OCI-LY7 (cell line): ENCODE data around the gene PRKCA. TPM values are rescaled to one million over a fixed set of nuclear protein-coding genes. Genes with fewer than 3 reads are reported as not detected.

Experiments used
- BruUV-seq: library from RNA; stranded (reverse); fragments of 400-500 nt; replicated peaks from 2 replicates; lab custom pipeline; 2021; lab: Mats Ljungman, UMichigan
- CTCF ChIA-PET: fragments of 300-600 bp; sonication (Branson Sonifier 250); formaldehyde crosslinking; loops from one replicate; lab custom pipeline; 2022; ENCODE audit warnings: antibody characterized with exemption; ENCODE audit not compliant: unreplicated experiment; lab: Charles Lee
- POLR2A ChIA-PET: fragments of 300-600 bp; sonication (Branson Sonifier 250); formaldehyde crosslinking; loops from one replicate; lab custom pipeline; 2022; ENCODE audit warnings: antibody characterized with exemption; lab: Charles Lee
- DNase-seq: peaks from one replicate; pipeline ENCODE4 v3.0.0-alpha.2; 2015; ENCODE audit warnings: low spot score
- H2AFZ ChIP-seq: fragments of 200-600 bp; sonication (generic), shearing (Covaris generic); 2 replicates; pipeline ENCODE4 v1.6.1; 2014; ENCODE audit warnings: mild to moderate bottlenecking, antibody characterized with exemption, low read length, moderate library complexity
- H3K27ac ChIP-seq: fragments of 200-600 bp; sonication (generic); 2 replicates; pipeline ENCODE4 v1.5.1; 2014; ENCODE audit warnings: mixed run types, low read depth, mild to moderate bottlenecking, moderate library complexity, low read length, inconsistent platforms; ENCODE audit not compliant: poor library complexity, severe bottlenecking
- H3K36me3 ChIP-seq: fragments of 200-600 bp; sonication (generic); 2 replicates; pipeline ENCODE4 v1.6.1; 2014; ENCODE audit warnings: mild to moderate bottlenecking, antibody characterized with exemption, low read length, moderate library complexity, mixed read lengths; ENCODE audit not compliant: insufficient read depth
- H3K4me1 ChIP-seq: fragments of 200-600 bp; sonication (generic); 2 replicates; pipeline ENCODE4 v1.5.1; 2014; ENCODE audit warnings: mild to moderate bottlenecking, low read length; ENCODE audit not compliant: insufficient read depth, poor library complexity, severe bottlenecking
- H3K4me2 ChIP-seq: fragments of 200-600 bp; sonication (generic); 2 replicates; pipeline ENCODE4 v1.6.1; 2014; ENCODE audit warnings: mild to moderate bottlenecking, low read length
- H3K4me3 ChIP-seq: fragments of 200-600 bp; sonication (generic); 2 replicates; pipeline ENCODE4 v1.5.1; 2014; ENCODE audit warnings: mild to moderate bottlenecking, low read depth, low read length; ENCODE audit not compliant: poor library complexity, severe bottlenecking
- H3K79me2 ChIP-seq: fragments of 200-600 bp; sonication (generic); 2 replicates; pipeline ENCODE4 v1.6.1; 2016; ENCODE audit warnings: low read depth, mild to moderate bottlenecking, low read length, moderate library complexity, mixed read lengths; ENCODE audit not compliant: insufficient read depth
- H3K9me2 ChIP-seq: fragments of 200-600 bp; sonication (generic); 2 replicates; pipeline ENCODE4 v1.6.1; 2016; ENCODE audit warnings: mild to moderate bottlenecking, low read length, mixed read lengths; ENCODE audit not compliant: insufficient read depth
- H3K9me3 ChIP-seq: fragments of 200-600 bp; sonication (generic); 2 replicates; pipeline ENCODE4 v1.6.1; 2014; ENCODE audit warnings: mild to moderate bottlenecking, mixed run types, low read length, mixed read lengths
- H4K20me1 ChIP-seq: fragments of 200-600 bp; sonication (generic); 2 replicates; pipeline ENCODE4 v1.6.1; 2014; ENCODE audit warnings: mild to moderate bottlenecking, antibody characterized with exemption, low read length, moderate library complexity, mixed read lengths; ENCODE audit not compliant: insufficient read depth
- EZH2phosphoT487 ChIP-seq: fragments of 200-600 bp; sonication (generic); IDR thresholded peaks from 2 replicates; pipeline ENCODE4 v1.6.1; 2018; ENCODE audit warnings: low read depth, borderline replicate concordance, mild to moderate bottlenecking, mixed run types, antibody characterized with exemption, low read length, moderate library complexity, mixed read lengths
- intact Hi-C: fragments of 100-400 bp; cut with micrococcal nuclease; formaldehyde crosslinking; loops from one replicate; pipeline ENCODE4 v1.10.0; 2022; ENCODE audit not compliant: unreplicated experiment
- total RNA-seq, 2 experiments: library from RNA; depleted of rRNA in 1 of 2; stranded (reverse); fragments of >200 nt in 1 of 2; shearing (Covaris generic) in 1 of 2; gene quantifications; 2 replicates each; pipeline ENCODE4 v1.2.3, GENCODE V29; 2014 to 2022
- TF ChIP-seq, protein P1 (sequence below): fragments of 200-600 bp; sonication (generic); conservative IDR thresholded peaks from 2 replicates; pipeline ENCODE4 v1.5.1; 2014; ENCODE audit warnings: mild to moderate bottlenecking, antibody characterized with exemption, low read length, moderate library complexity, mixed read lengths

PRKCA gene
- total RNA-seq, 2 experiments from 2014 or later: 6.6 to 32.1 TPM

- DNase-seq: no peak
- BruUV-seq: no TSS peak
- intact Hi-C loops: no loop called here
- Histone ChIP-seq H3K79me2 (no peaks in the 10 kb centered on the region), H3K9me3 (no peaks in the 10 kb centered on the region), H4K20me1 (no peaks in the 10 kb centered on the region), H3K27ac (no peak overlapping the region), H3K36me3 (no peaks in the 10 kb centered on the region), H3K9me2 (no peaks in the 10 kb centered on the region), H2AFZ (no peak overlapping the region), H3K4me1 (no peaks in the 10 kb centered on the region), H3K4me3 (no peak overlapping the region), H3K4me2 (no peak overlapping the region)
- POLR2A ChIA-PET: interaction anchor here (0.7 kb wide), 1 partner anchor 60 kb away, joined by 3 read pairs; no protein-coding TSS in a partner anchor
- TF ChIP-seq, protein P1, sequence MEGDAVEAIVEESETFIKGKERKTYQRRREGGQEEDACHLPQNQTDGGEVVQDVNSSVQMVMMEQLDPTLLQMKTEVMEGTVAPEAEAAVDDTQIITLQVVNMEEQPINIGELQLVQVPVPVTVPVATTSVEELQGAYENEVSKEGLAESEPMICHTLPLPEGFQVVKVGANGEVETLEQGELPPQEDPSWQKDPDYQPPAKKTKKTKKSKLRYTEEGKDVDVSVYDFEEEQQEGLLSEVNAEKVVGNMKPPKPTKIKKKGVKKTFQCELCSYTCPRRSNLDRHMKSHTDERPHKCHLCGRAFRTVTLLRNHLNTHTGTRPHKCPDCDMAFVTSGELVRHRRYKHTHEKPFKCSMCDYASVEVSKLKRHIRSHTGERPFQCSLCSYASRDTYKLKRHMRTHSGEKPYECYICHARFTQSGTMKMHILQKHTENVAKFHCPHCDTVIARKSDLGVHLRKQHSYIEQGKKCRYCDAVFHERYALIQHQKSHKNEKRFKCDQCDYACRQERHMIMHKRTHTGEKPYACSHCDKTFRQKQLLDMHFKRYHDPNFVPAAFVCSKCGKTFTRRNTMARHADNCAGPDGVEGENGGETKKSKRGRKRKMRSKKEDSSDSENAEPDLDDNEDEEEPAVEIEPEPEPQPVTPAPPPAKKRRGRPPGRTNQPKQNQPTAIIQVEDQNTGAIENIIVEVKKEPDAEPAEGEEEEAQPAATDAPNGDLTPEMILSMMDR: no peak
- TF ChIP-seq EZH2phosphoT487: no peak
- CTCF ChIA-PET: no interaction called here
Observed at GRCh38 chr17:66595893-66596292, 293.5 kb downstream of the PRKCA start.

GRCh38 chr17:66602659-66603384 lies 300.4 kb downstream of the PRKCA start:
- Histone ChIP-seq H4K20me1 (no peaks in the 10 kb centered on the region), H3K4me1 (no peaks in the 10 kb centered on the region), H3K9me3 (no peaks in the 10 kb centered on the region), H3K4me3 (no peak overlapping the region), H3K4me2 (no peak overlapping the region), H3K79me2 (no peaks in the 10 kb centered on the region), H3K36me3 (no peaks in the 10 kb centered on the region), H2AFZ (no peak overlapping the region), H3K27ac (no peak overlapping the region), H3K9me2 (no peaks in the 10 kb centered on the region)
- TF ChIP-seq EZH2phosphoT487: no peak
- TF ChIP-seq, protein P1: no peak
- ChIA-PET CTCF (no interaction called here), POLR2A (interaction anchor here (0.6 kb wide), 3 partner anchors 122 to 354 kb away, joined by 3 read pairs; no protein-coding TSS in a partner anchor)
- no TSS peak for BruUV-seq
- intact Hi-C loops: no loop called here
- DNase-seq: no peak

- Histone ChIP-seq H3K27ac (no peak overlapping the region), H3K79me2 (no peaks in the 10 kb centered on the region), H4K20me1 (no peaks in the 10 kb centered on the region), H3K36me3 (no peaks in the 10 kb centered on the region), H3K9me2 (no peaks in the 10 kb centered on the region), H3K4me2 (no peak overlapping the region), H3K4me1 (no peaks in the 10 kb centered on the region), H3K9me3 (no peaks in the 10 kb centered on the region), H3K4me3 (no peak overlapping the region), H2AFZ (no peak overlapping the region)
- POLR2A ChIA-PET: interaction anchor here (0.6 kb wide), 1 partner anchor 86 kb away, joined by 6 read pairs; no protein-coding TSS in a partner anchor
- TF ChIP-seq EZH2phosphoT487: no peak
- TF ChIP-seq, protein P1: no peak
- no peak for DNase-seq
- CTCF ChIA-PET: no interaction called here
- BruUV-seq: no TSS peak
- intact Hi-C loops: no loop called here
Observed at GRCh38 chr17:66604376-66604775, 302.0 kb downstream of the PRKCA start.
